K562 (cell line): ENCODE data around the gene DDRGK1. TPM values are rescaled to one million over a fixed set of nuclear protein-coding genes. Genes with fewer than 3 reads are reported as not detected.

Experiments used
- ARID4B ChIP-seq: sonication (generic); formaldehyde crosslinking; IDR thresholded peaks from 2 replicates; pipeline ENCODE4 v1.8.0; 2022; ENCODE audit warnings: mild to moderate bottlenecking, missing genetic modification reagents
- ARNT ChIP-seq, 2 experiments: fragments of 450-650 bp; IDR thresholded peaks; 2 replicates each; pipeline ENCODE4 v1.6.1; 2016; ENCODE audit warnings: mild to moderate bottlenecking in 1 of 2
- CHD1 ChIP-seq: fragments of 200-600 bp; sonication (generic); IDR thresholded peaks from one replicate; pipeline ENCODE4 v1.6.1; 2012; ENCODE audit warnings: mild to moderate bottlenecking, moderate library complexity, low read length, inconsistent platforms
- CREBBP ChIP-seq: IDR thresholded peaks from one replicate; pipeline ENCODE4 v1.6.1; 2012; ENCODE audit warnings: low read depth, mild to moderate bottlenecking, control low read depth, inconsistent platforms, low read length
- CSDE1 ChIP-seq, 2 experiments: fragments of 450-650 bp; IDR thresholded peaks; 2 replicates each; pipeline ENCODE4 v1.6.1; 2016; ENCODE audit warnings: mild to moderate bottlenecking in 1 of 2
- FOXM1 ChIP-seq, 2 experiments: fragments of 450-650 bp in 1 of 2; sonication (generic) in 1 of 2; formaldehyde crosslinking in 1 of 2; IDR thresholded peaks; 2 replicates each; pipeline versions ENCODE4 v1.6.1 to v1.9.0; 2017 to 2022; ENCODE audit warnings: low read depth in 2 of 2, mild to moderate bottlenecking in 2 of 2, missing genetic modification reagents in 1 of 2, moderate library complexity in 1 of 2
- HDAC3 ChIP-seq: fragments of 450-650 bp; IDR thresholded peaks from 2 replicates; pipeline ENCODE4 v1.6.1; 2018; ENCODE audit warnings: borderline replicate concordance, mild to moderate bottlenecking, moderate library complexity; ENCODE audit not compliant: partially characterized antibody
- MAFG ChIP-seq: fragments of 450-650 bp; conservative IDR thresholded peaks from 2 replicates; pipeline ENCODE4 v1.6.1; 2016; ENCODE audit warnings: missing genetic modification characterization, missing compliant biosample characterization
- NCOA4 ChIP-seq: fragments of 450-650 bp; IDR thresholded peaks from 2 replicates; pipeline ENCODE4 v1.6.1; 2018; ENCODE audit warnings: mild to moderate bottlenecking; ENCODE audit not compliant: partially characterized antibody
- RBM39 ChIP-seq: fragments of 200-400 bp; formaldehyde crosslinking; optimal IDR thresholded peaks from 2 replicates; pipeline ENCODE3; 2018; ENCODE audit warnings: low read depth, low read length
- TAF7 ChIP-seq: fragments of 450-650 bp; IDR thresholded peaks from 2 replicates; pipeline ENCODE4 v1.6.1; 2016; ENCODE audit warnings: missing genetic modification characterization, missing compliant biosample characterization
- TSHZ1 ChIP-seq: fragments of 250-450 bp; sonication (Bioruptor Pico); IDR thresholded peaks from 2 replicates; pipeline ENCODE4 v1.4.0; 2020; ENCODE audit warnings: mild to moderate bottlenecking, moderate library complexity
- ZNF12 ChIP-seq: sonication (generic); formaldehyde crosslinking; IDR thresholded peaks from 2 replicates; pipeline ENCODE4 v1.4.0; 2020; ENCODE audit warnings: mild to moderate bottlenecking, missing genetic modification reagents
- ZNF184 ChIP-seq: sonication (generic); formaldehyde crosslinking; IDR thresholded peaks from 2 replicates; pipeline ENCODE4 v1.5.0; 2020; ENCODE audit warnings: missing genetic modification reagents
- polyA plus RNA-seq, 8 experiments: library from polyadenylated mRNA; depleted of rRNA in 4 of 8; stranded (reverse) in 5 of 8; unstranded in 3 of 8; fragments of >200 nt; fragmentation: Nextera tagmentation in 2 of 8; fragmentation: Illumina TruSeq in 1 of 8; extraction: Ambion mirVana in 2 of 8; extraction: Trizol in 1 of 8; gene quantifications; 2 replicates each; pipeline versions ENCODE4 v1.2.1 to v1.2.3, GENCODE V29; 2011 to 2014; ENCODE audit warnings: inconsistent platforms in 1 of 8, missing spikeins in 1 of 8
- total RNA-seq, 7 experiments: library from RNA; depleted of rRNA in 6 of 7; stranded (reverse); fragments of >200 nt in 6 of 7; fragmentation: Illumina TruSeq in 2 of 7; extraction: Trizol in 2 of 7; gene quantifications; 2 replicates each; pipeline versions ENCODE4 v1.2.1 to v1.2.3, GENCODE V29; 2011 to 2021; ENCODE audit warnings: low replicate concordance in 1 of 7
- TF ChIP-seq, protein P1 (sequence below): fragments of 250-450 bp; sonication (Bioruptor Pico); IDR thresholded peaks from 2 replicates; pipeline ENCODE4 v1.5.0; 2021
- TF ChIP-seq, protein P2 (sequence below): fragments of 450-650 bp; IDR thresholded peaks from 2 replicates; pipeline ENCODE4 v1.7.1; 2018; ENCODE audit warnings: mild to moderate bottlenecking, low read depth; ENCODE audit not compliant: partially characterized antibody

The DDRGK1 gene
- total and polyA plus RNA-seq, 9 of the 15 experiments (the other 6 are each of a cell fraction or from before 2014, with no cell fraction given) = 2.3 to 54.4 (median 29.1) TPM

DNA sequence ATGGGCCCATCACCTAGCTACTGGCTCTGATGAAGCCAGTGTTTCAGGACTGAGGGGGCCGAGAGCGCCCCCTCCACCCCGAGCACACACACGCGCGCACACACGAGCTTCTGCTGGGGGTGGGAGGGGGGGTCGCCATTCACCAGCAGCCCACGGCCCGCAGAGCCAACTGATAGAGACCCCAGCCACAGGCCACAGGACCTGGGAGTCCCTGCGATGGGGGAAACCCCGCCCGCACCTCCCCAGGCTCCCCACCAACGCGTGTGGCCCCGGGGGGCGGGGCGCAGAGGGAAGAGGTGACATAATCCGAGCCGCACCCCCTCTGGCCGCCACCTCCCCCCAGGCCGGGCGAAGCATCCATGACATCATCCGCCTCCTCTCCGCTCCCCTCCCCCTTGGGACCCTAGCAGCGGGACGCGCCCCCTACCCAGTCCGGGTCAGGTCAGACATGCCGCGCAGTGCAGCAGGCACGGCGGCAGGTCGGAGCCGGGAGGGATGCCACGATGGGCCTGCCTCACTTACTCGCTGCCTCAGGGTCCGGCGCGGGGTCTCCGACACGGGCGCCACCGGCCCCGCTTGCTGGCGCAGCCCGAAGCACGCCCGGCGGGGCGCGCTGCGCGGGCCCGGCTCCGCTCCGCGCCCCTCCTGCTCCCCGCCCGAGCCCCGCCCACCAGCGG, 31.4 kb downstream of the DDRGK1 start, which contains the start of gene LZTS3 (continued):
- TF ChIP-seq ZNF12 (CRISPR knock-in tag) (no peak; the same call in 1 of the 2 replicates), CREBBP (no peak), HDAC3 (no peak), ARNT (IDR thresholded peaks at IDR 0.05) (no peak), NCOA4 (no peak), MAFG (tag) (no peak), CHD1 (peak; percentile 64), ARID4B (CRISPR knock-in tag) (peak; percentile 86), ZNF184 (CRISPR knock-in tag) (no peak), TSHZ1 (CRISPR knock-in tag) (no peak), FOXM1 (IDR thresholded peaks at IDR 0.05; ENCODE audit: low read depth) (no peak), FOXM1 (CRISPR knock-in tag; IDR thresholded peaks at IDR 0.05; ENCODE audit: low read depth) (no peak; the same call in 1 of the 2 replicates), CSDE1 (IDR thresholded peaks at IDR 0.05) (no peak), RBM39 (no peak), TAF7 (tag) (no peak)
- TF ChIP-seq, protein P1, sequence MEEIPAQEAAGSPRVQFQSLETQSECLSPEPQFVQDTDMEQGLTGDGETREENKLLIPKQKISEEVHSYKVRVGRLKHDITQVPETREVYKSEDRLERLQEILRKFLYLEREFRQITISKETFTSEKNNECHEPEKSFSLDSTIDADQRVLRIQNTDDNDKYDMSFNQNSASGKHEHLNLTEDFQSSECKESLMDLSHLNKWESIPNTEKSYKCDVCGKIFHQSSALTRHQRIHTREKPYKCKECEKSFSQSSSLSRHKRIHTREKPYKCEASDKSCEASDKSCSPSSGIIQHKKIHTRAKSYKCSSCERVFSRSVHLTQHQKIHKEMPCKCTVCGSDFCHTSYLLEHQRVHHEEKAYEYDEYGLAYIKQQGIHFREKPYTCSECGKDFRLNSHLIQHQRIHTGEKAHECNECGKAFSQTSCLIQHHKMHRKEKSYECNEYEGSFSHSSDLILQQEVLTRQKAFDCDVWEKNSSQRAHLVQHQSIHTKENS (CRISPR knock-in tag) = no peak
- TF ChIP-seq, protein P2, sequence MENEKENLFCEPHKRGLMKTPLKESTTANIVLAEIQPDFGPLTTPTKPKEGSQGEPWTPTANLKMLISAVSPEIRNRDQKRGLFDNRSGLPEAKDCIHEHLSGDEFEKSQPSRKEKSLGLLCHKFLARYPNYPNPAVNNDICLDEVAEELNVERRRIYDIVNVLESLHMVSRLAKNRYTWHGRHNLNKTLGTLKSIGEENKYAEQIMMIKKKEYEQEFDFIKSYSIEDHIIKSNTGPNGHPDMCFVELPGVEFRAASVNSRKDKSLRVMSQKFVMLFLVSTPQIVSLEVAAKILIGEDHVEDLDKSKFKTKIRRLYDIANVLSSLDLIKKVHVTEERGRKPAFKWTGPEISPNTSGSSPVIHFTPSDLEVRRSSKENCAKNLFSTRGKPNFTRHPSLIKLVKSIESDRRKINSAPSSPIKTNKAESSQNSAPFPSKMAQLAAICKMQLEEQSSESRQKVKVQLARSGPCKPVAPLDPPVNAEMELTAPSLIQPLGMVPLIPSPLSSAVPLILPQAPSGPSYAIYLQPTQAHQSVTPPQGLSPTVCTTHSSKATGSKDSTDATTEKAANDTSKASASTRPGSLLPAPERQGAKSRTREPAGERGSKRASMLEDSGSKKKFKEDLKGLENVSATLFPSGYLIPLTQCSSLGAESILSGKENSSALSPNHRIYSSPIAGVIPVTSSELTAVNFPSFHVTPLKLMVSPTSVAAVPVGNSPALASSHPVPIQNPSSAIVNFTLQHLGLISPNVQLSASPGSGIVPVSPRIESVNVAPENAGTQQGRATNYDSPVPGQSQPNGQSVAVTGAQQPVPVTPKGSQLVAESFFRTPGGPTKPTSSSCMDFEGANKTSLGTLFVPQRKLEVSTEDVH = no peak
